ENCODE results near the gene SLC25A38. TPM values are rescaled to one million over a fixed set of nuclear protein-coding genes. Genes with fewer than 3 reads are reported as not detected.
"Not testable (repeated sequence)": the region's sequence is repeated elsewhere in the genome, so short reads cannot be mapped to it uniquely, and the experiment has no call there.

SLC25A38 gene
- total RNA-seq, 1 donor from 2014 or later = 27.9 TPM

GRCh38 chr3:39412668-39413260 is 29.6 kb downstream of the SLC25A38 start:
- H3K4me1 Mint-ChIP-seq (ENCODE audit: unreplicated experiment) = peaks cover 6% of the 10 kb centered on the region
- no peak overlapping the region for H3K27ac Mint-ChIP-seq (ENCODE audit: unreplicated experiment)
- TF ChIP-seq CTCF (IDR thresholded peaks at IDR 0.05) = no peak
- H3K36me3 Mint-ChIP-seq (ENCODE audit: unreplicated experiment) = peaks cover 42% of the 10 kb centered on the region
- H3K4me3 Mint-ChIP-seq (ENCODE audit: unreplicated experiment) = no peak overlapping the region
- H3K9me3 Mint-ChIP-seq (ENCODE audit: unreplicated experiment) = no peaks in the 10 kb centered on the region
- no peak for DNase-seq (ENCODE audit: extremely low spot score, unreplicated experiment)
- no peaks in the 10 kb centered on the region for H3K27me3 Mint-ChIP-seq (ENCODE audit: unreplicated experiment)

GRCh38 chr3:39413691-39414420 is 30.7 kb downstream of the SLC25A38 start:
- no peak overlapping the region for H3K4me3 Mint-ChIP-seq (ENCODE audit: unreplicated experiment)
- H3K27me3 Mint-ChIP-seq (ENCODE audit: unreplicated experiment) = no peaks in the 10 kb centered on the region
- no peak for TF ChIP-seq CTCF (IDR thresholded peaks at IDR 0.05)
- H3K9me3 Mint-ChIP-seq (ENCODE audit: unreplicated experiment) = no peaks in the 10 kb centered on the region
- H3K36me3 Mint-ChIP-seq (ENCODE audit: unreplicated experiment) = peaks cover 38% of the 10 kb centered on the region
- no peak for DNase-seq (ENCODE audit: extremely low spot score, unreplicated experiment)
- peak overlapping the region; percentile 8 for H3K27ac Mint-ChIP-seq (ENCODE audit: unreplicated experiment)
- H3K4me1 Mint-ChIP-seq (ENCODE audit: unreplicated experiment) = peaks cover 2% of the 10 kb centered on the region

GRCh38 chr3:39414421-39414907 is 31.3 kb downstream of the SLC25A38 start:
- Mint-ChIP-seq H3K4me1 (ENCODE audit: unreplicated experiment) (peaks cover 2% of the 10 kb centered on the region), H3K27me3 (ENCODE audit: unreplicated experiment) (no peaks in the 10 kb centered on the region), H3K27ac (ENCODE audit: unreplicated experiment) (peak overlapping the region; percentile 8), H3K36me3 (ENCODE audit: unreplicated experiment) (peaks cover 35% of the 10 kb centered on the region), H3K9me3 (ENCODE audit: unreplicated experiment) (no peaks in the 10 kb centered on the region), H3K4me3 (ENCODE audit: unreplicated experiment) (no peak overlapping the region)
- DNase-seq (ENCODE audit: extremely low spot score, unreplicated experiment) = no peak
- no peak for TF ChIP-seq CTCF (IDR thresholded peaks at IDR 0.05)

- H3K27ac Mint-ChIP-seq (ENCODE audit: unreplicated experiment); H3K9me3 Mint-ChIP-seq (ENCODE audit: unreplicated experiment); H3K4me3 Mint-ChIP-seq (ENCODE audit: unreplicated experiment); H3K27me3 Mint-ChIP-seq (ENCODE audit: unreplicated experiment); H3K4me1 Mint-ChIP-seq (ENCODE audit: unreplicated experiment); DNase-seq (ENCODE audit: extremely low spot score, unreplicated experiment): not testable (repeated sequence)
- H3K36me3 Mint-ChIP-seq (ENCODE audit: unreplicated experiment) = peaks cover 27% of the 10 kb centered on the region
Observed at GRCh38 chr3:39415302-39415701, 32.1 kb downstream of the SLC25A38 start.

DNA sequence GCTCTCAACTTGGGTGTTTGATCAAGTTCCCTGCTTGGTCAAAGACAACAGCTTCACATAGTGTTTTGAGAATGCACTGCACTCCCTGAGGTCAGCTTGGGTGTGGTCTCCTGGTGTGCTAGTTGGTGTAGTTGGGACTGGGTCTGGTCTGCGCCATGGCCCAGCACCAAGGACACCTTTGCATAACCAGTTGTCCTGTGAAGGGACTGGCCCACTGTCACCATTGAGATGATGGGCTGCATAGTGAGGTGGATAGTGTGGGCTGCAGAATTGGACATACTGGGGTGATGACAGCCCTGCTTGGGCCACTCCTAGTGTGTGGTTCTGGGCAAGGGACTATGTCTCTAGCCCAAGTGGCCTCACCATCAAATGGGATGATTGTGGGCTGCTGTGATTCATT is 32.8 kb downstream of the SLC25A38 start:
- TF ChIP-seq CTCF (IDR thresholded peaks at IDR 0.05) = no peak
- no peak for DNase-seq (ENCODE audit: extremely low spot score, unreplicated experiment)
- Mint-ChIP-seq H3K36me3 (ENCODE audit: unreplicated experiment) (peaks cover 23% of the 10 kb centered on the region), H3K27me3 (ENCODE audit: unreplicated experiment) (no peaks in the 10 kb centered on the region), H3K4me3 (ENCODE audit: unreplicated experiment) (no peak overlapping the region), H3K4me1 (ENCODE audit: unreplicated experiment) (no peaks in the 10 kb centered on the region), H3K9me3 (ENCODE audit: unreplicated experiment) (no peaks in the 10 kb centered on the region), H3K27ac (ENCODE audit: unreplicated experiment) (no peak overlapping the region)

GRCh38 chr3:39416998-39417397 is 33.8 kb downstream of the SLC25A38 start:
- DNase-seq (ENCODE audit: extremely low spot score, unreplicated experiment); H3K27me3 Mint-ChIP-seq (ENCODE audit: unreplicated experiment); H3K4me1 Mint-ChIP-seq (ENCODE audit: unreplicated experiment); H3K27ac Mint-ChIP-seq (ENCODE audit: unreplicated experiment); H3K4me3 Mint-ChIP-seq (ENCODE audit: unreplicated experiment); H3K9me3 Mint-ChIP-seq (ENCODE audit: unreplicated experiment): not testable (repeated sequence)
- H3K36me3 Mint-ChIP-seq (ENCODE audit: unreplicated experiment) = peaks cover 18% of the 10 kb centered on the region

DNA sequence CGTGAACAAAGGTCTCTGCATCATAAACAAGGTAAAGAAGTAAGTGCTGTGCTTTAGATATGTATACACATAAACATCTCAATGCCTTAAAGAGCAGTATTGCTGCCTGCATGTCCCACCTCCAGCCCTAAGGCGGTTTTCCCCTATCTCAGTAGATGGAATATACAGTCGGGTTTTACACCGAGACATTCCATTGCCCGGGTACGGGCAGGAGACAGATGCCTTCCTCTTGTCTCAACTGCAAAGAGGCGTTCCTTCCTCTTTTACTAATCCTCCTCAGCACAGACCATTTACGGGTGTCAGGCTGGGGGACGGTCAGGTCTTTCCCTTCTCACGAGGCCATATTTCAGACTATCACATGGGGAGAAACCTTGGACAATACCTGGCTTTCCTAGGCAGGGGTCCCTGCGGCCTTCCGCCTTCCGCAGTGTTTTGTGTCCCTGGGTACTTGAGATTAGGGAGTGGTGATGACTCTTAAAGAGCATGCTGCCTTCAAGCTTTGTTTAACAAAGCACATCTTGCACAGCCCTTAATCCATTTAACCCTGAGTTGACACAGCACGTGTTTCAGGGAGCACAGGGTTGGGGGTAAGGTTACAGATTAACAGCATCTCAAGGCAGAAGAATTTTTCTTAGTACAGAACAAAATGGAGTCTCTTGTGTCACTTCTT is 35.5 kb downstream of the SLC25A38 start:
- H3K27ac Mint-ChIP-seq (ENCODE audit: unreplicated experiment); H3K36me3 Mint-ChIP-seq (ENCODE audit: unreplicated experiment); H3K27me3 Mint-ChIP-seq (ENCODE audit: unreplicated experiment); H3K4me1 Mint-ChIP-seq (ENCODE audit: unreplicated experiment); H3K9me3 Mint-ChIP-seq (ENCODE audit: unreplicated experiment); H3K4me3 Mint-ChIP-seq (ENCODE audit: unreplicated experiment); DNase-seq (ENCODE audit: extremely low spot score, unreplicated experiment): not testable (repeated sequence)
